Measurements from ENCODE around the gene CNGB1.

Gene CNGB1

GRCh38 chr16:57914244-57915173 lies 56.4 kb downstream of the CNGB1 start:
- DNase-seq (ENCODE audit: insufficient read length, low spot score) (no peak), FAIRE-seq (no peak)
- no peak for TF ChIP-seq CTCF (IDR thresholded peaks at IDR 0.05; ENCODE audit: insufficient read depth, missing control alignments)

DNA sequence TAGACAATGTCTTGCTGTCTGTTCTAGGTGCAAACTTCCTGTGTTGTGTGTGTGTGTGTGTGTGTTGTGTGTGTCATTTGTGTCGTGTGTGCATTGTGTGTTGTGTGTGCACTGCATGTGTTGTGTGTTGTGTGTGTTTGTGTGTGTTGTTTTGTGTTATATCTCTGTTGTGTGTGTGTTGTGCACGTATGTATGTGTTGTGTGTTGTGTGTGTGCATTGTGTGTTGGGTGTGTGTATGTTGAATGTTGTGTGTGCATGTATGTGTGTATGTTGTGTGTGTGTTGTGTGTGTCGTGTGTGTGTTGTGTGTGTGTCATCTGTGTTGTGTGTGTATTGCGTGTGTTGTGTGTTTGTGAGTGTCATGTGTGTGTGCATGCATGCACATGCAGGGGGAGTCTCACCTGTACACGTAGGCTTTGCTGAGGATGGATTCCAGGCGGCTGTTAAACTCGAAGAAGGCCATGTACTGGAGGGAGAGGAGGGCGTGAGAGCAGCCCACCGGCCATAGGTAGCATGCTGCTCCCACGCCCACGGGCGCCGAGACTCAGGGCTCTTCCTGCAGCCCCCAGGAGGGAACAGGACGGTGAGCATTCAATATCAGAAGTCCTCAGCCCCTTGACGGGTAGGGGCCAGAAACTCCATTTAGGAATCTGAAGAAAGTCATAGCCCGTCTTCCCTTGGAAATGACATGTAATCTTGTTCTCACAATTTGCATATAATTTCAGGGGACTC lies 58.2 kb downstream of the CNGB1 start:
- TF ChIP-seq CTCF (IDR thresholded peaks at IDR 0.05; ENCODE audit: insufficient read depth, missing control alignments): no peak
- no peak for FAIRE-seq
- no peak for DNase-seq (ENCODE audit: insufficient read length, low spot score)

DNA sequence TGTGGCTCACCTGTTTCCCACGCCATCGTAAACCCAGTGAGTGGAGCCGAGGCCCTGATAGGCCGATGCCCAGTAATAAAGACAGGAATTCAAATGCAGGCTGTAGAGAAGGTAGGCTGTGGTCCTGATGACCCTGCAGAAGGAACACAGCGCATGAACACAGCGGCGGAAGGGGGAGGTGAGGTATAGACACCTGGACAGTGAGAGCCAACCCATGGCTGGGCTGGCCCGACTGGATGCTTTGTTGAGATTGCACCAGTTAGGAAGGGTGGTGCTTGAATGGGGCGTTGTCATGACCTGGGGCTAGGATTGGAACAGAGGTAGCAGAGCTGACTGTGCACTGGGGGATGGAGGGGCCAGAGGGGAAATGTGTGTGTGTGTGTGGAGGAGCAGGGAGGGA lies 59.2 kb downstream of the CNGB1 start:
- TF ChIP-seq CTCF (IDR thresholded peaks at IDR 0.05; ENCODE audit: insufficient read depth, missing control alignments): no peak
- no peak for FAIRE-seq
- DNase-seq (ENCODE audit: insufficient read length, low spot score): no peak

DNA sequence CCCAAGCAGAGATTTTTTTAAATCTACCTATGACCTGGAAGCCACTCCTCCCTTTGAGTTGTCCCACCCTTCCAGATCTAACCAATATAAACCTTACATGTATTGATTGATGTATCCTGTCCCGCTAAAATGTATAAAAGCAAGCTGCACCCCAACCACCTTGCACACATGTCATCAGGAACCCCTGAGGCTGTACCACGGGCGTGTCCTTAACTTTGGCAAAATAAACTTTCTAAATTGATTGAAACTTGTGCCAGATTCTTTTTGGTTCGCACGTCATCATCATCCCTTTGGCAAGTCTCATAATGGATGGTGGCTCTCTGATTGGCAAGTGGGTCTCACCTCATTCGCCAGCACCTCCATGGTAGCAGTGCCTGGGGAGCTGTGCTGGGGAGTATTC lies 60.2 kb downstream of the CNGB1 start:
- no peak for FAIRE-seq

DNA sequence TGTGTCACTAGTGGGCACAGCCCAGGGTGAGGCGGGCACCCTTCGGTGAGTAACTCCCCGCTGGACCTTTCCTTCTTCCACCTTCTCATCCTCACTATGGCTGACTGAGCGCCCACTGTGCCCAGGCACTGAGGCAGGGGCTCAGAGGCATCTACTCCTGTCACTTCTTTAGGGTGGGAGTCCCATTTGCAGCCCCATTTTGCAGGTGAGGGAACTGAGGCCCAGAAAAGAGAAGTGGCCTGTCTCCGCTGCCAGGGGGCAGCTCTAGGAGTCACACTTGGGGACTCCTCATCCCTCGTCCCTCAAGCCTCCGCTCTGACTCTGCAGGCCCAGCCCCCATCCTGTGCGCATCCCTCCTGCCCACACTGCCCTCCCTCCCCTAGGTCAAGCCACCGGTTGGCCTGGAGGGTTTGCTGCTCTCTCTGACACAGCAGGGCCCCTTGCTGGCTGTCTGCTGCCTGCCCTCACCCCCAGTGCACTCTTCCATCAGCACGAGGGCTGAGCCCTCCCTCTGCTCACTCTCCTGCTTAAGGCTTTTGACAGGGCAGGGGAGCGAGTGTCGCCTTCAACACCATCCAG lies 62.4 kb downstream of the CNGB1 start:
- FAIRE-seq (no peak), DNase-seq (ENCODE audit: insufficient read length, low spot score) (no peak)
- no peak for TF ChIP-seq CTCF (IDR thresholded peaks at IDR 0.05; ENCODE audit: insufficient read depth, missing control alignments)

More for the DNA sequence above, 60.2 kb downstream of the CNGB1 start:
- TF ChIP-seq CTCF (IDR thresholded peaks at IDR 0.05; ENCODE audit: insufficient read depth, missing control alignments): no peak
- no peak for DNase-seq (ENCODE audit: insufficient read length, low spot score)

- DNase-seq (ENCODE audit: insufficient read length, low spot score) (no peak), FAIRE-seq (no peak)
- peak; percentile 0 for TF ChIP-seq CTCF (IDR thresholded peaks at IDR 0.05; ENCODE audit: insufficient read depth, missing control alignments)
Observed at GRCh38 chr16:57906382-57907316, 64.3 kb downstream of the CNGB1 start.

Measured in D721Med (cell line).